NCI-H1694 (cell line): ENCODE results near the gene MAML3.
A peak's percentile ranks its signal among the peaks of the same experiment; 100 is the strongest.

ENCODE experiments used
- DNase-seq: peaks from one replicate; lab custom pipeline; 2025; lab: John Stamatoyannopoulos, UW

The MAML3 gene

DNA sequence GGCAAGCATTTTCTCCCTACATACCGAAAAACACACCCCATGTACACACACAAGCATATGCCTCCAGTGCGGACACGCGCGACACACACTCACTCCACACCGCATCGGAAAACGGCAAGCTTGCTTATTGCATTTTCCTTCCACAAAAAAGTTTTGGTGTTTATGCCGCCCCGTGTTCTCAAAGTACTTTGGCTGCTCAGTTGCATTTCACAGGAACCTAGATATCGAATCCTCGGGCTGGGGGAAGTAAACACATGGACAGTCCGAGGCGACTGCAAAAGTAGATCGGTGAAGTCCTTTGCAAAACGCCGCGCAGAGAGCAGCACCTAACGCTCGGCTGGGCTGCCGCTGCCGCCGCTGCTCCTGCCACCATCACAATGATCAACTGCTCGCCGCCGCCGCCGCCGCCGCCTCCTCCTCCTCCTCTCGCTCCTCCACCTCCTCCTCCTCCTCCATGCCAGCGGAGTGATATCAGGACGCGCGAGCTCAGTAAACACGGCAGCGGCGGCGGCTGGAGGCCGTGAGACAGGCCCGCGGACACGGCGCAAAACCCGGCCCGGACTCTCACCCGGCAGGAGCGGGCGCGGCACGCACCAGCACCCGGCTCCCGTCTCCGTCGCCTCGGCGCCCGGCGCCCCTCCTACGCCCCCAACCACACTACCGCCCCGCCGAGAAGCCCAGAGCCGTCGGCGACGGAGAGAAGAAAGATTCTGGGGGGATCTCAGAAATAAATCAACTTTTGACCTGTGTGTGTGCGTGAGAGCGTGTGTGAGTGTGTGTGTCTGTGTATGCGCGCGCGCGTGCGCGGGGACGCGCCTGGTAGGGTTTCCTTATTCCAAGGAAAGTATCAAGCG, at the start of gene MAML3:
MAML3 (minus strand) TSS at position 467 of the 854 bp plus-strand sequence. CDS start 857 bp downstream, outside the sequence.
- DNase-seq = peak; percentile 58

DNA sequence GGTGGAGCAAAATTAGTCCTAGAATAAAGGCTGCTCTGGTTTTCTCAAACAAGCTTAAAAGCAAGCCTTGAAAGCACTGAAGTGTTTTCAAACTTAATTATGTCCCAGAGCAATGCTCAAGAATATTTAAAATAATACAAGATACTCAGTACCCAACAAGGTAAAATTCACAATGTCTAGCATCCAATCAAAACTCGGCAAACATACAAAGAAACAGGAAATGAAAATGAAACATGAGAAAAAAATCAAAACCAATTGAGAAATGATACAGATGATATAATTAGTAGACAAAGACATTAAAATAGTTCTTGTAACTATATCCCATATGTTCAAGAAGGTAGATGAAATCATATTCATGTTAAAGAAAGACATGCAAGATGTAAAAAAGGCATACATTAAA, 45.0 kb upstream of the MAML3 start:
- no peak for DNase-seq

DNA sequence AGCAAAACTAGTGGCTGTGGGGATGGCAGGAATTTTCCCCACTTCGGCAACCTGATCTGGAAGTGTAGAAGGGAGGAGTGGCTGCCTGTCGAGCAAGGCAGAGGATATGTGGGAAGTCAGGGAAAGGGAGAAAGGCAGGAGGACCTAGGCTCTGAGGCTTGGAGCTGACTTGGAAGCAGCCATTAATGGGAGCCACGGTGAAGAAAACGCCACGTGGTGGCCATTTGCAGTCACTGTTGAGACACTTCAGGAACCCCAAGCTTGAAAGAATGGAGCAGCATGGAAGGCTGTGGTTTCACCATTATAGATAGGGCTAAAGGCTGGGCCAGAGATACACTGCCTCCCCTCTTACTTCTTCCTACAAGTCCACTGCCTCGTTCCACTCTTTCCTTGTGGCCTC, 41.8 kb upstream of the MAML3 start:
- no peak for DNase-seq

DNA sequence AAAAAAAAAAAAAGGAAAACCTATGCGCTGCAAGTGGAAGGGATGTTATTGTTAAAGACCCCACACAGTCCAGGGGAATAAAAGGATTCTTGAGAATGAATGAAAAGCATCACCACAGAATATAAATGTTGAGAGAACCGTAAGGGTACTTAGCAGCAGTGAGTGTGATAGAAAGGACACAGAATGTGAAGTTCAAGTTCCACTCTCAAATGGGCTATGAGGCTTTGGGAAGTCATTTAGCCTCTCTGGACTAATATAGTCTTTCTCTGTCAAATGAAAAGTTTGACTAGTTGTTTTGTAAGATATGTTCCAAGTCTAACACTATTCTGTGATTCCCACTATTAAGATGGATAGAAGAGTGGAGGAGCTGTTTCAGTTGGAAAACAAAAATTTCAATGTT, 35.8 kb upstream of the MAML3 start:
- DNase-seq = no peak

DNA sequence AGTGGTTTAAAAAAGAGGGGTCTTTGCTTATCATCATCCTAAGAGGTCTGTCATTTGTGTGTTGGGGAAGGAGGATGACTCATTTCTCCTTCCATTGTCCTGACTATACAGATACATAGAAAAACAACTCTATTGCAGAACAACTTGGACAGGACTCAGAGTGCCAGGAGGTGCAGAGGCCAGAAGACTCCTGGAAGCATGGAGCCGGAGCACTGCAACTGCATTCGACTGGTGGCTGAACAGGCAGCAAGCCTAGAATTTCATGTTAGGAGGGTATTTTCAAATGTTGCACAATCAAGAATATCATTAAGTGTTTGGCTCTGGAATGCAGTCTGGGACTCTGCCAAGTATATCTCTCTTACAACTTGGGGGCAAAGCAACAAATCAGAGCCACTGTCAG, 35.0 kb upstream of the MAML3 start:
- DNase-seq = no peak

DNA sequence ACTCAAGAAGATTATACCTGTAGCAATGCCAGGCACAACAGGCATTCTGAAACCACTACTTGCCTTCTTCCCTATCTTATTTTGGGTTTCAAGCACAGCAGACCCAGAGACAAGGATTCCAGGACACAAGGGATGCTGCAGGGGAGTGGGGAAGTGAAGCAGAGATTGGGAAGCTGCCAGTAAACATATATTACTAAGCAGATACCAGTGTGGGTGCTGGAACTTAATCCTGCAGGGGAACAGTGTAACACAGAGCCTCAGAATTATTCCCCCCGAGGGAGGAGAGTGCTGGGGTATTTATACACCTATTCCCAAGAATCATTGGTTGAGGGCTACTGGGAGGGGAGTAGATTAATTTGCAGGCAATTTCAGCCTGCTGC, 33.3 kb upstream of the MAML3 start:
- no peak for DNase-seq

DNA sequence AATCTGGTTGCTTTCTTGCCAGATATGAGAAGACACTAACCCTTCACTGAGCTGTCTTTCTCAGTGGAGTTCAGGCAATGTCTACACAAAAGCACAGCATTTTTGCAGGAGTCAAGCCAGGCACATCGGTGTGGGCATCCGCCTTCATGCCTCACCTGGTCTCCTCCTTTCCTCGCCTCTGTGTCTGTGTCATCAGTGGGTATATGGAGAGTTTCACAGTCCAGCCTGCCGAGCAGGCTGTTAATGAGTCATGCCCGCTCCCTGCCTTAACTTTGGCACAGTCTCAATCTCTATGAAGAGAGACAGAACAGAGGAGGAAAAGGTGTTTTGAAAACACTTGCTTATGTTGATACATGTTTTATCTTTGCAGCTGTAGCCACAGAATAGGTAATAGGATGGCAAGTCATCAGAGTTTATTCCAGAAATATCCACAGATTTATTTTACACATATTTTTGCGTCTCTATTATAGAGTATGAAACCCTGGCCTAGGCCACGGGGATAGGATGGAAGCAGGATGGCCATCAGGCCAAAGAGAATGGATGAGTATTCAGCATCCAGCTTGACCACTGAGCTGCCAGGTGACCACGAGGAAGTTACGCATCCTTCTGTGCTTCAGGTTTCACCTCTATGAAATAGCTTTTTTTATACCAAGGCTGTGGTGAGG, 32.8 kb upstream of the MAML3 start:
- DNase-seq = no peak

DNA sequence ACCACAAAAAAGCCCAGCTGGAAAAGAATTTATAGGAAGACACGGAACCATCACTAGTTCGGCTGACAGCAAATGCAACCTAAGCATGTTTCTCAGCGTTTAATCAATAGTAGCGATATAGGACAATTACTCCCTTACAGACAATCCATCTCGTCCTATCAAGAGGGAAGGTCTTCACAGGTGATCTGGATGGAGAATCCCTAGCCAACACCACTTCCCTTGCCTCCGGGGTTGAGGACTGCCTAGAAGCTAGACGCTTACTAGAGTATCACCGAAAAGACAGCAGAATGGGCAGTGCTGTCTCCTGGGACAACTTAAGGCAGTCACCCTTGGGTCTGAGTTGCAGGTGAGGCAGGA, 32.1 kb upstream of the MAML3 start:
- no peak for DNase-seq

DNA sequence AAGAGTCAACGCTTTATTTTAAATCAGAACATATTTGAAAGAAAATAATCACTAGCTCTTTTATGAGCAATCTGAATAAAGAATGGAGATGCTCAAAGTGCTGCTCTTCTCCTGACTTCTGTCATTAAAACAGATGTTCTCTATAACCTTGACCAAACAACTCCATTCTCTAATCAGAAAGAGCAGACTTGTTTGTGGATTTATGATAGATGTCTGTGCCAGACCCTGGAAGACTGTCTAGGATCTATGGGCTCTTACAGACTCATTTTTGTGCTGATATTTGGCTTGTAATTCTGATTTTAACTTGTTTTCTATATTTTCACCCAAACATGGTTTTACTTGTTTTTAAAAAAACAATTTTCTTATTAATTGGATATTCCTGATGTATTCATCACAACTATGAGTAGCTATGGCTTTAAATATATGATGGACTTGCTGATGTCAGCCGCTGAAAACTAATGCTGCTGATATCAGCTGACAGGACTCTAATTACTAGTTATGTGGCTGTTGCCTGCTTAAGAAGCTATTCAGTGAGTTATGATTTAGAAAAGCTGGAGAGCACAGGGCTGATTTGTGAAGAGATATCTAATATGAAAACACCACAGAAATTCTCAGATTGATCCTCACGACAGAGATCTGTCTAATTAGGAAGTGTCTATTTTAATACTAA, 31.6 kb upstream of the MAML3 start:
- DNase-seq = no peak

DNA sequence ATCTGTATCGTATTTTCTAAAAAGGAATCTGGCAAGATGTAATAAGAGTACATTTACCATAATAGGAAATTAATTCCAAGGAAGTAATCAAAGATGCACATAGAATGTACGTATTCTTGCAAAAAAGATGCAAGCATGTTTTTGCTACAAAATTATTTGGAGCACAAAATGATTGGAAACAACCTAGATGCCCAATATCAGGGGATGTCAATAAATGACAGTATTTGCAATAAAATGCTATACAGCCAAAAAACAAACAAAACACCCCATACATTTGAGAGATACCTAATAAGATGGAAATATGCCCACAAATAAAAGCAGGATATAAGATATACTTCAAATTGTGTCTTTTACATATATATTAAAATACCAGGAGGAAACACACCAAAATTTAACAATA, 29.3 kb upstream of the MAML3 start:
- no peak for DNase-seq

DNA sequence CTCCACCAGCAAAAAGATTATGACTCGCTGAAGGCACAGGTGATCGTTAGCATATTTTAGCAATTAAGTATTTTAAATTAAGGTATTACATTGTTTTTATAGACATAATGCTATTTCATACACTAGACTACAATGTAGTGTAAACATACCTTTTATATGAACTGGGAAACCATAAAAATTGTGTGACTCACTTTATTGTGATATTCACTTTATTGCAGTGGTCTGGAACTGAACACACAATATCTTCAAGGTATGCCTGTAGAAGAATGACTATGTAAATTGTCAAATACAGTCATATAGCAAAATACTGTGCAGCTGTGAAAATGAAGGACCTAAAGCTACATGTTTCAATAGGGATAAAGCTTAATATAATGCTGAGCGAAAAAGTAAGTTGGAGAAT, 26.6 kb upstream of the MAML3 start:
- DNase-seq = no peak

DNA sequence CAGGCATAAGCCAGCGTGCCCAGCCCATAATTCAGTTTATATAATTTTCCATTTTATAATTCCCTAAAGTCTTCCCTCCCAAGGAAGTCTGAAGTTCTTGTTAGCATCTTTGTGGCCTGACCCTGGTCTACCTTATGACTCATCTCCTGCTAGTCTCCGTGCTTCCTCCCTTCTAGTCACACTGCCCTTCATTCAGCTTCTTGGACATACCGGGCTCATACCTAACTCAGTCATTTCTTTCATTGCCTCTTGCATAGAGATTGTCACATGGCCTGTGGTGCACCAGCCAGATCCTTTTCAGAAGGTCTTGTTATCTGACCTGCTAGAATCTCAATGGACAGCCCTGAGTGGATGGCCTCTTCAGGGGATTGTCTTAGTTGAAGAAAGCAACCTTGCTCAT, 22.8 kb upstream of the MAML3 start:
- no peak for DNase-seq

DNA sequence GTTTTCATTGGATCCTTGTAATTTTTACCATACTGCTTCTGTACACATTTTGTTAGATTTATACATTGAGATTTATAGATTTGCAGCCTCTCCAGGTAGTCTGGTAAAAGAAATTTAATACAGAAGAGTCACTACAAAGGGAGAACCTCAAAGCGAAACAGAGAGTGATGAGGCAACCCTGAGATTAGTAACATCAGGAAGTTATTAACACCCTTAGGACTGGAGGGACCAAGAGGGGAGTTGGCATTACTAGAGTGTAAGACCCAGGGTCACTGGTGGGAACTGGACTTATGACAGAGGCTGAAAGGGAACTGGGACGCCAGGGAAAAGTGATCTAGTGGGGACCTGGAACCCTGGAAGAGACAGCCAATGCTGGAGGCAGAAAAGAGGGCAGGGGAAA, 20.6 kb upstream of the MAML3 start:
- DNase-seq = no peak

DNA sequence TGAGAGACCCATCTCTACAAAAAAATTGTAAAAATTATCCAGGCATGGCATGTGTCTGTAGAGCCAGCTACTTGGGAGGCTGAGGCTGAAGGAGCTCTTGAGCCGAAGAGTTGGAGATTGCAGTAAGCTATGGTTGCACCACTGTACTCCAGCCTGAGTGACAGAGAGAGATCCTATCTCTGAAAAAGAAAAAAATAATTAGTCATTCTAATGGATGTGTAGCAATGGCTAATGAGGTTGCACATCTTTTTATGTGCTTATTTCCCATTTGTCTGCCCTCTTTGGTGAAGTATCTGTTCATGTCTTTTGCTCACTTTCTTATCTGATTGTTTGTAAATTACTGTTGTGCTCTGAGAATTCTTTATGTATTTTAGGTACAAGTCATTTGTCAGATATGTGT, 19.0 kb upstream of the MAML3 start:
- DNase-seq = no peak

DNA sequence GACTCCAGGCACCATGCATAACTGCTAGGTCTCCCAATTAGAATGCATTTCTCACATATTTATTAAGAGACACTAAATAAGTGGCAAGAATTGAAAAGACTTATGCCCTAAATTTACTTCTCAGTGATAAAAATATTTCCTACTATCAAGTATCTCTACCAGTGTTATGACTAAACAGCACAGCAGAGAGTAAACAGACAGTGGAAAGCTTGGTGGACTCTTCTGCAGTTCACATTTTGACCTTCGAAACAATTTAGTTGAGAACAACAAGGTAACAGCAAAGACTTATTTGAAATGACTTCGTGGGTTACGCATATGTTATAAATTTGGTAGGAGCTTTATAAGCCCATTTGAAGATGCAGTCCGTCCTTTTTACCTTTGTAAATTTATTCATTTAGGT, 16.3 kb upstream of the MAML3 start:
- no peak for DNase-seq

DNA sequence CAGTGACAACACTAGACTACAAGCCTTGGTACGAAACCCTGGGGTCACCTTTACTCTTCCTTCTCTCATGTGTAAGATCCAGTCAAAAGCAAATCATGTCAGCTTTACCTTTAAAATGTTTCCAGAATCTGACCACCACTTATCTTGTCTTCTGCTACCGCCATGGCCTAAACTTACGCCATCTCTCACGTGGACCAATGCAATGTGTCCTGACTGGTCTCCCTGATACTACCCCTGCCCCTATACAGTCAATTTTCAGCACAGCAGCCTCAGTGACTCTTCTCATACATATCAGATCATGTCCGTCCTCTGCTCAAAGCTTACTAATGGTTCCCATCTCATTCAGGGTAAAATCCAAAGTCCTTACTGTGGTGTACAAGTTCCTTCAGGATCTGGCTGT, 15.0 kb upstream of the MAML3 start:
- DNase-seq = no peak

DNA sequence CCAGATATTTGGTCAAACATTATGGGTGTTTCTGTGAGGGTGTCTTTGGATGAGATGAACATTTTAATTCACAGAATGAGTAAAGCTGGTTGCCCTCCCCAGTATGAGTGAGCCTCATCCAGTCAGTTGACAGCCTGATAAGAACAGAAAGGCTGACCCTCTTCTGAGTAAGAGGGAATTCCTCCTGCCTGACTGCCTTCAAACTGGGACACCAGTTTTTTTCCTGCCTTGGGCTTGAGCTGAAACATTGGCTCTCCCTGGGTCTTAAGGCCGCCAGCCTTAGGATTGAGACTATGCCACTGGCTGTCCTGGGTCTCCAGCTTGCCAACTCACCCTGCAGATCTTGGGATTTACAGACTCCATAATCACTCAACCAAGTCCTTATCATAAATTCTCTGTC, 14.5 kb upstream of the MAML3 start:
- no peak for DNase-seq

DNA sequence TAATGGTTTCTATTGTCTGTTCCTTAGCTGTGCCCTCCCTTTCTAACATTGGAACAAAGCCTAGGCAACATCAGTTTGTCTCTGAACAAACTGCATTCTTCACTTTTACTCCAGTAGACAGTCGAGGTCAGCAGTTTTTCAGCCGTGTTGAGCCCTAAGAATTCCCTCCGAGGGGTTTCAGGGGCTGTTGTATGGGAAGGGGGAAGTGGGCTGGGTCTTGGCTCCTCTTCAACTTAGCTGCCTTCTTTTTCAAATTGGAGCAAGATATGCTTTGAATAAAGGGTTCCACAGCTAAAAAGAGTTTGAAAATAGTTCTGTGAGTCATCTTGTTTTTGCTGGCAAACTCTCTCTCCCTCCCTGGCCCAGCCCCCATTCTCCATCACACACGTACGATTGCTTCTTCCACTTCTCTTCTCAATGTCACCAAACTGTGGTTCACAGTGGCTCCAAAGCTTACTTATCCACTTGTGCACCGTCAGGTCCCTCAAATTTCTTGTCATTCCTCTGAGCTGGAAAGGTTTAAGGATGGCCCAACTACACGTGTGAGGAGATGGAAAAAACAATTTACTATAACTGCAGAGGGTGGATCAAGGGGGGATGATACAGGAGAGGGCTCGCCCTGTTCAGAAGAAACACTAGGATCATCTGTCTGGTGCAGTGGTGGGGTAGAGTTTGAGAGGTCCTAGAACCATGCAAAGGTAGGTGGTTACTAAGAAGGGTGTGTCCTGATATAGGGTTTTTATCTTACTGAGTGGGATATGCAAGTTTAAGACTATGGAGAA, 9.2 kb upstream of the MAML3 start:
- DNase-seq = no peak

DNA sequence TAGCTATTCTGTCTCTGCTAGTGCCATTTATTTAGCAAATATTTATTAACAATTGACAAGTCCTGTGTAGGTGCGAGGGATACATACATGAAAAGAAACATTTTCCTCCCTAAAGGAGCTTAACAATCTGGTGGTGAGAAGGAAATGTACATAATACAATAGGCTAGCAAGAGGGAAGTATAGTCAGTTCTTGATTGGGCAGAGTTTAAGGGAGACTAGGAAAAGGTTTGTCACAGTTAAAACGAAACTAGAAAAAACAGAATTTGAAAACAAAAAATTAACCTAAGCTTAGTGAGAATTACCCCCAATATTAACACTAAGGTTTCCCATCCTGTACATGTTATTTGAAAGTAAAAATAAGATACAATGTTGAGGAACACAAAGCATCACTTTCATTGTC, 8.6 kb upstream of the MAML3 start:
- DNase-seq = no peak

DNA sequence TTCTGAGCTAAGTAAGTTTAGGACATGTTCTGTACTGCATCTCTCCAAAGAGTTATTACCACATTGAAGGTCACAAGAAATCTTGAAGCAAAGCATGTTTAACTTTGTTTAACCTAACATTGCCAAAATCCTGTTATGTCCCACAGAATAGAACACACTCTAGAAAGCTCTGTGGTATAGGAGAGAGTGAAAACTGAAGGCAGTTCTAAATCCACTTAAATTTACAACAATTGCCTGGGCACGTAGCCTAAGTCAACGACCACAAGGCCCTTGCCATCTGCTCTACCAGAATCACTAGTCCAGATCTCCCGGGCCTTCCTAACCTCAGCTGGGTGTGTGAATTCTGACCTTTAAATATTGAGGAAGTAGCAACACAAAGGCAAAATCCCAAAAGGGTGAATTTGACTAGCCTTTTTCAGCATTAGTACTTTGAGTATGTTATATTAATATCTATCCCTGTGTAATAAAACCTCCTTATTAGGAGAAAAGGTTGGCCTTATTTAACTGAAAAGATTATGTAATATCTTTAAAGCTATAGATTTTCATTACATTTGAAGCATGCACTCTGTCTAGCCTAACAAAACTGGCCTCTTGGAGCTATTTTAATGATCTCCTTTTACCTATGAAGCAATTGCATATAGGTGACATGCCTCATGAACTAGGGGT, 4.5 kb upstream of the MAML3 start:
- DNase-seq = peak; percentile 86

DNA sequence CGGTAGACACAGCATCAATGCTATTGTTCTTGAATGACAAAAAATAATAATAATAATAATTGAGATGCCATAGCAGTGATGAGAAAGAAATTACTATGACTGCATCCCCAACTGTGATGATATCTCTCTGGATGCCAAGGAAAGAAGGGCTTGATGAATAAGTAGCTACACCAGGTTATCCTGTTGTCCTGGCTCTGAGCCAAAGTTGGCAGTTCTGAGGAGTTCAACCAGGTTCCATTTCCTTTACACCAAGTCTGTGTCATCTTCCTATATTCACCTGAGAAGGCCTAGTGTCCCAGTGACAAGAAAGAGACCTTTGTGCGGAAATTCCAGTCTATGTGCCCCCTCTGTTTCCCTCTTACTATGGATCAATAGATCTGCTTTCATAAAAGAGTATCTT, 3.4 kb upstream of the MAML3 start:
- no peak for DNase-seq
